Stimulated activated naive CD8-positive, alpha-beta T cell treated with anti-CD3 and anti-CD28 coated beads, Interleukin-15, Interleukin-2, amounts not matched to agents 100 ng/mL and 50 ng/mL, for 24 hours (primary cell): ENCODE data around the gene C1QTNF1.

Experiments
- H3K27ac Mint-ChIP-seq: one replicate; pipeline ENCODE4 v1.8.0; 2021; ENCODE audit warnings: mild to moderate bottlenecking, mixed read lengths
- H3K27me3 Mint-ChIP-seq: one replicate; pipeline ENCODE4 v1.8.0; 2021; ENCODE audit warnings: mixed read lengths
- H3K36me3 Mint-ChIP-seq: one replicate; pipeline ENCODE4 v1.8.0; 2021; ENCODE audit warnings: low read depth, mixed read lengths
- H3K4me1 Mint-ChIP-seq: one replicate; pipeline ENCODE4 v1.8.0; 2021; ENCODE audit warnings: low read depth, mixed read lengths
- H3K4me3 Mint-ChIP-seq: one replicate; pipeline ENCODE4 v1.8.0; 2021; ENCODE audit warnings: mild to moderate bottlenecking, mixed read lengths
- H3K9me3 Mint-ChIP-seq: one replicate; pipeline ENCODE4 v1.8.0; 2021; ENCODE audit warnings: mixed read lengths

The C1QTNF1 gene

DNA sequence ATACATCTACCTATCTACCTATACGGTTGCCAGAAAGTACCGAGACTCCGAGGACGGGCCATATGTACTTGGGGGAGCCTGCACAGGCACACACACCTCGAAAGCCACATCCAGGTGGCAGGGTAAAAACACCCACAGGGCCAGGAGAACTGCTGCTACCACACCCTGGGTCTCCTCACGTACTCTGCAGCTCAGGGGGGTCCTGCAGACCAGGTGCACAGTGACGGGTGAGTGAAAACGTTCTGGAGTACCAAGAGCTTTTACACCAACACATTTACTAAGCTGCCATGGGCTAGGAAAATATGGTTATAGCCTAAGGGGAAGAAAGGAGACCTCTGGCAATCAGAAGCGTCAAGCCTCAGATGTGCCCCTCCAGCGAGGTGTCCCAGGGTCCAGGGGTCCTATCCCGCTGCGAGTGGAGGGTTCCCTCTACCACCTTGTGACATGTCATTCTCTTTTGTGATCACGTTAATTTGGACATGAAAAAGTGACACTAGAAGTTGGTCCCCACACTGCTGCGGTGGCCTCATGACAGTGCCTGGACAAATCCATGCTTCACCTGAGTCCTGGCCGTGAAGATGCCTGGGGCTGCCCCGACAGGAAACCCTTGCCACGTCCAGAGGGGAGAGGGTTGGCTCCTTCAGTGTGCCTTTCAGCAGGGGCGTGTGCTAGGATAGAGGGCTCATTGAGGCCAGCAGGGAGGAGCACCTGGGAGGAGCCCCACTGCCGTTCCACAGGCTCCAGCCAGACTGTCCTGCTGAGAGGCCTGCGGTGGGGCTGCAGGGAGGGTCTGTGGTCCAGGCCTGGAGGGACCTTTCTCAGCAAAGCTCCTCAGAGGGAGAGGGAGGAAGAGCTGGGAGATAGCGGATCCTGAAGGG, 16.2 kb upstream of the C1QTNF1 start:
- Mint-ChIP-seq H3K27ac (no peak overlapping the region), H3K27me3 (no peaks in the 10 kb centered on the region), H3K36me3 (peaks cover 4% of the 10 kb centered on the region), H3K4me1 (peaks cover 50% of the 10 kb centered on the region), H3K4me3 (peak overlapping the region; percentile 87), H3K9me3 (no peaks in the 10 kb centered on the region)

DNA sequence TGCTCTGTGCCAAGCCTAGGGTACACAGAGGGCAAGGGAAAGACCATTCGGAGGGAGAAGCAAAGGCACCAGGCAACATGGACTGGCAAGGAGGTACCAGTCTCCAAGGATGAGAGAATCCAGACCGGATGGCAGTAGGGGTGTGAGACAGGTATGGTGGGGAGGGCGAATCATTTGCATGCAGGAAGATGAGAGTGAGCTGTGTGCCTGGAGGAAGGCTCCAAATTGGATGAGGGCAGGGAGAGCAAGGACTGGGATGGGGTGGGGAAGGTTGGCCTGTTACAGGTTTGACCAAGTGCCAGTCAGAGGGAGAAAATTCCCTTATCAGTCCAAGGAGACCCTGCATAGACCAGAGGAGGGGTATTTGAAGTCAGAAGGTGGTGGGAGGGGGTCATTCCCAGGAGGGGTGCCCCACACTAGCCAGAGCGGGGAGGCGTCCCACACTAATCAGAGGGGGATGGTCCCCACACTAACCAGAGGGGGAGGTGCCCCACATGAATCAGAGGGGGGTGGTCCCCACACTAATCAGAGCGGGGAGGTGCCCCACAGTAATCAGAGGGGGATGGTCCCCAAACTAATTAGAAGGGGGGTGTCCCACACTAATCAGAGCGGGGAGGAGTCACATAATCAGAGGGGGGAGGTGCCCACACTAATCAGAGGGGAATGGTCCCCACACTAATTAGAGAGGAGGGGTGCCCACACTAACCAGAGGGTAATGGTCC, 15.1 kb upstream of the C1QTNF1 start:
- Mint-ChIP-seq H3K27me3 (no peaks in the 10 kb centered on the region), H3K27ac (peak overlapping the region; percentile 90), H3K4me3 (peak overlapping the region; percentile 87), H3K36me3 (peaks cover 4% of the 10 kb centered on the region), H3K4me1 (peaks cover 50% of the 10 kb centered on the region), H3K9me3 (no peaks in the 10 kb centered on the region)

DNA sequence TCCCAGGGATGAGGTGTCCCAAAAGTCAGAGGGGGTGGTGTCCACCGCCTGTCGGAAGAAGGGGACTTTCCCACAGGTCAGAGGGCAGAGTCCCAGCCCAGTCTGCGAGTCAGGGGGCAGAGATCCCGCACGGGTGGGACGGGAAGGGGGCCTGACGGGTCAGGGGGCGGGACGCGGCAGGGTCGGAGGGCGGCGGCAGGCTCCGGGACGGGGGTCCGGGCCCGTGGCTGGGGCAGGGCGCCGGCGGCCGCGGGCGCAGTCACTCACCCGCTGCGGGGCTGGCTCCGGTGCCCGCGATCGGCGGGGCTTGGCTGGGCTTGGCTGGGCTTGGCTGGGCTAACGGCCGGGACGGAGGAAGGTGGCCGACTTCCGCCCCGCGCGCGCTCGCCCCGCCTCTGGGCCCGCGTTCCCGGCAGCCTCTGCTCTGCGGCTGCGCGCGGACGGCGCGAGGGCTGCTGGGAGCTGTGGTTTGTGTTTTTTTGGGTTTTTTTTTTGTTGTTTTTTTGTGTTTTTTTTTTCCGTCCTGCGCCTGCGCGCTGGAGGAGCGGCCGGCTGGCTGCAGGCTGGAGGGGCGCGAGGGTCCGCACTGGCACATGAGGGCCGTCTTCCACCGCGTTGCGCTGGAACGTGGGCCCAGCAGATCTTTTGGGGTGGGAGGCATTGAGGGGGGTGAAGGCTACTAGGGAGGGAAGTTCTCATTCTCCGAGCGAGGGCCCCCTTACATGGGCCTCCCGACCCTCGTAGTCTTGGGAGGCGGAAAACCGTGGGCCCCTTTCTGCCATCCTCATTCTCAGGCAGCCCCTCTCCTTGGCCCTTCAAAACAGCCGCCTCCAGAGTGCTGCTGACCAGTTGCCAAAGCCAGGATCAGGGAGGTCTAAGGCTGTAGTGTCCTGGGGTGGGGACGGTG, 14.3 kb upstream of the C1QTNF1 start, which contains the start of gene CANT1:
CANT1 (minus strand) TSS at position 368 of the 907 bp plus-strand sequence. CDS start 12,142 bp downstream, outside the sequence.
- Mint-ChIP-seq H3K36me3 (peaks cover 8% of the 10 kb centered on the region), H3K27me3 (peaks cover 4% of the 10 kb centered on the region), H3K9me3 (peaks cover 4% of the 10 kb centered on the region), H3K27ac (peak within 1 kb of the TSS; percentile 92), H3K4me3 (peak within 1 kb of the TSS; percentile 87), H3K4me1 (peaks cover 50% of the 10 kb centered on the region)

DNA sequence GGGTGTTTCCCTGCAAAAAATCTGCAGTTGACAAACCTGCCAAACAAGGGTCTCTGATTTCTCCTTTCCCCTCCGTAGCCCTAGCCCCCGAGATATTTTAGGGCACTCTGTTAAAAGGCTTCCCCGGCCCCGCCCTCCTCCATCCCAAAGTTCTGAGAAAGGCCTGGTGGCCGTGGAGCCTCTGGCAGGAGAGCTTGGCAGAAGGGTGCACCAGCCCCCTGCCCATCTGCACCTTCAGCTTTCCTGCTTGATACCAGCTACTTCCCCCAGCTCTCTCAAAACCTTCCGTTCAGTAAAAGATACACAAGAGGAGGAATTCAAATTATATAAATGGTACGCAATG, 13.7 kb upstream of the C1QTNF1 start:
- Mint-ChIP-seq H3K36me3 (peaks cover 8% of the 10 kb centered on the region), H3K27ac (peak overlapping the region; percentile 92), H3K9me3 (peaks cover 4% of the 10 kb centered on the region), H3K4me1 (peaks cover 50% of the 10 kb centered on the region), H3K4me3 (peak overlapping the region; percentile 87), H3K27me3 (peaks cover 4% of the 10 kb centered on the region)

DNA sequence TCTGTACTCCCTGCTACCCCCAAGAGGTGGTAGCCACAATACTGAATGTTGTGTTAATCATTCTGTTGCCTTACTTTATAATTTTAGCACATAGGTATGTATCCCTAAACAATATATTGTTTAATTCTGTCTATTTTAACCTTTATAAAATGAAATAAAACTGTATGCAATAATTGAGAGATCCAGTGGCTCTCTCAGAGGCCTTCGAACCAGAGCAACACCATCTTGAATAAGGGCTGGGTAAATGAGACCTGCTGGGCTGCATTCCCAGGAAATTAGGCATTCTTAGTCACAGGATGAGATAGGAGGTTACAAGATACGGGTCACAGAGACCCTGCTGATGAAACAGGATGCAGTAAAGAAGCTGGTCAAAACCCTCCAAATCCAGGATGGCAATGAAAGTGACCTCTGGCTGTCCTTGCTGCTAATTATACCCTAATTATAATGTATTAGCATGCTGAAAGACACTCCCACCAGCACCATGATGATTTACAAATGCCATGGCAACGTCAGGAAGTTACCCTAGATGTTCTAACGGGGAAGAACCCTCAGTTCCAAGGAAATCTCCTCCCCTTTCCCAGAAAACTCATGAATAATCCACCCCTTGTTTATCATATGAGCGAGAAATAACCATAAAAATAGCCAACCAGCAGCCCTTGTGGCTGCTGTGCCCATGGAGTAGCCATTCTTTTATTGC, 12.4 kb upstream of the C1QTNF1 start:
- Mint-ChIP-seq H3K27me3 (peaks cover 4% of the 10 kb centered on the region), H3K9me3 (peaks cover 4% of the 10 kb centered on the region), H3K36me3 (peaks cover 8% of the 10 kb centered on the region), H3K4me1 (peaks cover 38% of the 10 kb centered on the region), H3K27ac (no peak overlapping the region), H3K4me3 (peak overlapping the region; percentile 87)

DNA sequence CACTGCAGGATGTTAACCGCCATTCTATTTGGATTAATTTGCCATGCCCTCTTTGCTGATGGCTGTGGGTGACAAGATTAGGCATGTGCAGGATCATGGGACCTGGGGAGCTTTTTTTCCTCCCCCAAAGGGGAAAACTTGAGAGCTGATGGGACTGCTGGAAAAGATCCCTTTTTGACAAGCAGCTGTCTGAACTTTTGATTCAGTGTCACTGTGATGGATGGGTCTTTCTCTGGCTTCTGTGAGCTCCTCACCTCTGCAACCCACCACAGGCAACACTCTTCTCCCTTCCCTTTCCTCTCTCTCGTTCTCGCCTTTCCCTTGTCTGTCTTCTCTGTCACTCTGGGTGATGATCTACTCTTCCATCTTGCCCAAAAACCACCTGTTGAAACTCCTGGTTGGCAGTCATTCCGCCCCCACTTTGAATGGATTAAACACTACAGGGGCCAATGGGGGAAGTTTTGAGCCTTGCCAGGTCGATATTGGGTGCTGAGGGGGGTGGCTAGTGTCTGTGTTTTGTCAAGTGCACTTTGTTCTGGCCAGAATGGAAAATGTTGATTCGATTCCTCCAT, 11.3 kb upstream of the C1QTNF1 start:
- Mint-ChIP-seq H3K36me3 (peaks cover 4% of the 10 kb centered on the region), H3K4me1 (peaks cover 28% of the 10 kb centered on the region), H3K27me3 (peaks cover 4% of the 10 kb centered on the region), H3K27ac (no peak overlapping the region), H3K4me3 (no peak overlapping the region), H3K9me3 (peaks cover 4% of the 10 kb centered on the region)

DNA sequence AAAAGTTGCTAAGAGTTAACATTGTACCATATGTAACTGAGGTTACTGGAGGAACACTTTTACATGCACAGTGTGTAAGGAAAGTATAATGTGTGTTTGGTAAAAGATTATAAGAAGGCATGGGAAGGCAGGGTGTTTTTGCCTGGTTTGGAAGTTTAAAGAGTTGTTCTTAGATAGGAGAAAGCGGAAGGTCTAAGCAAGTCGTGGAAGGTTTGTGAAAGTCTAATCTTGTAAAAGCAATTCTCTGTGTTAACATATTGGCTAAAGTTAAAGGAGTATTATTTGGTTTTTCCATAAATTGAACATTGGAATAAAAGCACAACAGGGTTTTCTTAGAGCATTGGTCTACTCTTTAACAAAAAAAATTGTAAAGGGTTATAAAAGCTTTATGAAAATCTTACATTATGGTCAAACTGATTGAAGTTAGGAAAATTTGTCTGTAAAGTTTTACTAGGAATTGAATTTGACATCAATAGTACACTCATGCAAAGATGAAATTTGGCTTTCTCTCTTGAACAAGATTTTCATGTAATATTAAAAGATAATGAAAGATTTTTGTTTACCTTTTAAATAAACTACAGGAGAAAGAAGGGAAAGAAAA, 9.7 kb upstream of the C1QTNF1 start:
- peaks cover 4% of the 10 kb centered on the region for H3K9me3 Mint-ChIP-seq
- H3K4me1 Mint-ChIP-seq = peaks cover 15% of the 10 kb centered on the region
- H3K36me3 Mint-ChIP-seq = peaks cover 4% of the 10 kb centered on the region
- no peak overlapping the region for H3K27ac Mint-ChIP-seq
- H3K4me3 Mint-ChIP-seq = no peak overlapping the region
- H3K27me3 Mint-ChIP-seq = peaks cover 4% of the 10 kb centered on the region

DNA sequence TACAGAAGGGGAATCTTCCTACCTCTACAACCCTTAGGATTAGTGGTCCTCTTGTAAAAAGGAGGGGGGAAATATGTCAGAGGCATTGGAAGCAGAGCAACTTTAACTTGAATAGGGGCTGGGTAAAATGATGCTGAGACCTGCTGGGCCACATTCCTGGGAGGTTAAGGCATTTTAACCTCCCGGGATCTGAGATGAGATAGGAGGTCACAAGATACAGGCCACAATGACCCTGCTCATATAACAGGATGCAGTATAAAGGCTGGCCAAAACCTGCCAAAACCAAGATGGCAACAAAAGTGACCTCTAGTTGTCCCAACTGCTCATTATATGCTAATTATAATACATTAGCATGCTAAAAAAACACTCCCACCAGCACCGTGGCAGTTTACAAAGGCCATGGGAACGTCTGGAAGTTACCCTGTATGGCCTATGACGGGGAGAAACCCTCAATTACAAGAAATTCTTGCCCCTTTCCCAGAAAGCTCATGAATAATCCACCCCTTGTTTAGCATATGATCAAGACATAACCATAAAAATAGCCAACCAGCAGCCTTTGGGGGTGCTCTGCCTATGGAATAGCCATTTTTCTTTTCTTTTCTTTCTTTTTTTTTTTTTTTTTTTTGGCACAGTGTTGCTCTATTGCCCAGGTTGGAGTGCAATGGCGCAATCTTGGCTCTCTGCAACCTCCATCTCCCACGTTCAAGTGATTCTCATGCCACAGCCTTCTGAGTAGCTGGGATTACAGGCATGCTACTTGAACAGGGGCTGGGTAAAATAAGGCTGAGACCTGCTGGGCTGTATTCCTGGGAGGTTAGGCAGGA, 6.2 kb upstream of the C1QTNF1 start:
- no peak overlapping the region for H3K27ac Mint-ChIP-seq
- H3K4me1 Mint-ChIP-seq = no peaks in the 10 kb centered on the region
- H3K9me3 Mint-ChIP-seq = peaks cover 4% of the 10 kb centered on the region
- peaks cover 4% of the 10 kb centered on the region for H3K36me3 Mint-ChIP-seq
- peaks cover 4% of the 10 kb centered on the region for H3K27me3 Mint-ChIP-seq
- H3K4me3 Mint-ChIP-seq = no peak overlapping the region

DNA sequence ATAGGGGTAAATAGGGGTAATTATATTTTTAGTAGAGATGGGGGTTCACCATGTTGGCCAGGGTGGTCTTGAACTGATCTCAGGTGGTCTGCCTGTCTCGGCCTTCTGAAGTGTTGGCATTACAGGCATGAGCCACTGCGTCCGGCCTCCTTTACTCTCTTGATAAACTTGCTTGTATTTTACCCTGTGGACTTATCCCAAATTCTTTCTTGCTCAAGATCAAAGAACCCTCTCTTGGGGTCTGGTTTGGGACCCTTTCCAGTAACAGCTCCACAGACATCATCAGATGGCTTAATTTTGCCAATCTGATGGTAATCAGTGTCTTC, 5.6 kb upstream of the C1QTNF1 start:
- Mint-ChIP-seq H3K4me1 (no peaks in the 10 kb centered on the region), H3K9me3 (peaks cover 4% of the 10 kb centered on the region), H3K4me3 (no peak overlapping the region), H3K27me3 (peaks cover 4% of the 10 kb centered on the region), H3K36me3 (peaks cover 4% of the 10 kb centered on the region), H3K27ac (no peak overlapping the region)

DNA sequence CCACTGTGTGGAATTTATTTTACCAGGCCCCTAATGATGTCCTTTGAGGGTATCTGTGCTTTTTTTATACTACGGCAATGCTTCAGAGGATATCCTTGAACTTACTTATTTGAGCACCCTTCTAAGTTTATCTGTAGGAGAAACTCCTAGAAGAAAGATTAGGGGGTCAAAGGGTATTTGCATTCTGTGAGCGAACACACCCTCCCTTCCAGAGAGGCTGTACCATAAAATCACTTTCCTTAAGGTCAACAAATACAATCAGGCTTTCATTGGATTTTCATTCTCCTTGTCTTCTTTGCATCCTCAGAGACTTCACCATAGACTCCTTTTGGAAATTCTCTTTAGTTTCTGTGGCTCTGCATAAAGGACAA, 4.7 kb upstream of the C1QTNF1 start:
- Mint-ChIP-seq H3K4me1 (peaks cover 3% of the 10 kb centered on the region), H3K36me3 (peaks cover under 1% of the 10 kb centered on the region), H3K4me3 (no peak overlapping the region), H3K27ac (no peak overlapping the region), H3K27me3 (peaks cover 4% of the 10 kb centered on the region), H3K9me3 (peaks cover under 1% of the 10 kb centered on the region)

DNA sequence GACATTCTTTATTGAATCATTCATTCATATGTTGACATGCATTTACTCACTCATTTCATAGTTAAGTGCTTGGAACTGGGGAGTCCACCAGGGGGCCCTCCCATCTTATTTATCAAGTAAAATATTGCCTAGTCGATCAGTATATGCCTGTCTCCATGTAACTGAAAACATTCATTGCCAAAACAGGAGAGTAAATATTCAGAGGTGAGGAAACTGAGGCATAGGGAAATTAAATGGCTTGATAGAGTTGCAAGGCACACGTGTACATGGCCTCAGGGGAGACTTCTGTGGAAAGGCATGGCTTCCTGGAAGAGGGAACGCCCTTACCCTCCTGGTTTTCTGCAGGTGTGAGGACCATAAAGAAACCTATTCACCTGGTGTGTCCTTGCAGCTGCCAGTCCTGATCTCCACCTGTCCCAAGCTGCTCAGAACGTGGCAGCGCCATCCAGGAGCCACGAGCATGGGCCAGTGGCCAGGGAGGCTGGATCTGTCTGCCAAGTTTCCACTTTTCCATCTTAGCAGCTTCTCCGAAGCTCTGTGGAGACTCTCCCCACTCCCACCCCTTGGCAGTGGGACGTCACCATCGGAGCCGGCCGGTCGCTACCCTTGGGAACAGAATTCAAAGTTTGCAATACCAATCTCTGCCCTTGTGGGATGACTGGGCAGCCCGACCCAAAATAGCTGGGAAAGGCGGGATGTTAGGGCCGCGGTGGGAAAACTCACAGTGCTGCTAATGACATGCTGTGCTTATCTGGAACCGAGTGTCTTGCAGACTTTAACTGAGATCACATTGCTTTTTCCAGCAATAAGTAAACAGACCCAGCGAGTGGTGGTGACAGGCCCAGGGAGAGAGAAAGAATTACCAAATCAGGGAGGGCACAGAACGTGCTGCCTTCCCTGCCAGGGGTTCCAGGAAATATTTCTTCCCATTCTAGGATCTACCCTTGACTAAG, 4.1 kb upstream of the C1QTNF1 start:
- Mint-ChIP-seq H3K27ac (no peak overlapping the region), H3K4me3 (no peak overlapping the region), H3K4me1 (peaks cover 4% of the 10 kb centered on the region)

DNA sequence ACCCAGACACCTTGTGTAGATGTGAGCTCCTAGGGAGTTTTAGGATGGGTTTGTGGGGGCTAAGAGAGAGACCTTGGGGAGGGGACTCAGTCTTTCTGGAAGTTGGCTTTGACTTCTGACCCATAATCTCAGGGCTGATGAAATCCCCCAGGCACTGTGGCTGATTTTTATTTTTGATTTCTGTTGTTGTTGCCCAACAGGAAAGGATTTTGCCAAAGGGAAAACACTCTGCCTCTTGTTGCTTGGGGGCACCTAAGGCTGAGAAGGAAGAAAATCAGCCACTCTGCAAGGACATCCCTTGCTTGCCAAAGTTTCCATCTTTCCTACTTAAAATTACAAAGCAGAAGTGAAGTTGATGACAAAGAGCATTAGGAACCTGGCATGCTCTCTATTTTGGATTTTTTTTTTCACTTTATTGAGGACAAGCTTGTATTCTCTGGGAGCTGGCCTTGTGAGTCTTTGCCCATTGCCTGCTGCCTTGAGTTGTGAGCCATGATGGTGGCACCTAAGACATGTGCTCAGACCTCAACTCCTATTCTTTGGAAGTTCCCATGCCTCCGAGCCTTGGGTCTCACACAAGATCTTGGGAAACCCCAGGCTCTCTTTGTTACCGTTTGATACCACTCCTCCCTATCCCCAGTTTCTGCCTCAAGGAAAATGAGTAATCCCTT, 3.2 kb upstream of the C1QTNF1 start:
- no peak overlapping the region for H3K4me3 Mint-ChIP-seq
- no peak overlapping the region for H3K27ac Mint-ChIP-seq
- H3K27me3 Mint-ChIP-seq = peaks cover 9% of the 10 kb centered on the region
- no peaks in the 10 kb centered on the region for H3K36me3 Mint-ChIP-seq
- peaks cover 4% of the 10 kb centered on the region for H3K4me1 Mint-ChIP-seq
- H3K9me3 Mint-ChIP-seq = no peaks in the 10 kb centered on the region

More for the DNA sequence above, 4.1 kb upstream of the C1QTNF1 start:
- Mint-ChIP-seq H3K27me3 (peaks cover 4% of the 10 kb centered on the region), H3K36me3 (no peaks in the 10 kb centered on the region), H3K9me3 (no peaks in the 10 kb centered on the region)
